IPS-NIHi7 (cell line): ENCODE measurements around the gene ELMO1.

ENCODE experiments used
- DNase-seq: peaks from one replicate; pipeline ENCODE4 v3.0.0; 2012; ENCODE audit warnings: mixed read lengths; ENCODE audit errors: extremely low spot score

Gene ELMO1

GRCh38 chr7:37225285-37225969 lies 223.2 kb downstream of the ELMO1 start:
- no peak for DNase-seq

GRCh38 chr7:37224746-37225145 lies 223.9 kb downstream of the ELMO1 start:
- DNase-seq, result no peak

GRCh38 chr7:37220664-37221063 lies 228.0 kb downstream of the ELMO1 start:
- no peak for DNase-seq

GRCh38 chr7:37218956-37219355 lies 229.7 kb downstream of the ELMO1 start:
- peak; percentile 28 for DNase-seq

GRCh38 chr7:37216923-37217322 lies 231.7 kb downstream of the ELMO1 start:
- DNase-seq, result no peak

- no peak for DNase-seq
These were observed 232.4 kb downstream of the ELMO1 start for GRCh38 chr7:37216156-37216852.

GRCh38 chr7:37215290-37215923 lies 233.3 kb downstream of the ELMO1 start:
- no peak for DNase-seq

GRCh38 chr7:37212556-37212955 lies 236.1 kb downstream of the ELMO1 start:
- DNase-seq, result no peak

- DNase-seq, result no peak
These were observed 236.6 kb downstream of the ELMO1 start for GRCh38 chr7:37212051-37212450.

- no peak for DNase-seq
These were observed 237.4 kb downstream of the ELMO1 start for GRCh38 chr7:37211097-37211880.

- no peak for DNase-seq
These were observed 239.5 kb downstream of the ELMO1 start for GRCh38 chr7:37209195-37209594.

- DNase-seq, result peak; percentile 35
These were observed 240.1 kb downstream of the ELMO1 start for GRCh38 chr7:37208528-37208927.

GRCh38 chr7:37206192-37206591 lies 242.5 kb downstream of the ELMO1 start:
- no peak for DNase-seq

- no peak for DNase-seq
These were observed 243.2 kb downstream of the ELMO1 start for GRCh38 chr7:37205451-37205850.

GRCh38 chr7:37201876-37202198 lies 246.8 kb downstream of the ELMO1 start:
- no peak for DNase-seq

GRCh38 chr7:37201003-37201875 lies 247.4 kb downstream of the ELMO1 start:
- peak; percentile 90 for DNase-seq

- peak; percentile 76 for DNase-seq
These were observed 249.7 kb downstream of the ELMO1 start for GRCh38 chr7:37198906-37199485.

GRCh38 chr7:37198041-37198905 lies 250.4 kb downstream of the ELMO1 start:
- no peak for DNase-seq

- no peak for DNase-seq
These were observed 251.6 kb downstream of the ELMO1 start for GRCh38 chr7:37197108-37197507.

GRCh38 chr7:37196676-37197075 lies 252.0 kb downstream of the ELMO1 start:
- no peak for DNase-seq
